OCI-LY7 (cell line): Measurements from ENCODE around the gene ABO. TPM values are rescaled to one million over a fixed set of nuclear protein-coding genes. Genes with fewer than 3 reads are reported as not detected.

ENCODE experiments used
- small RNA-seq: library from RNA; depleted of rRNA; stranded (forward); fragments of <200 nt; gene quantifications from one replicate; pipeline ENCODE3, GENCODE V24; 2014
- total RNA-seq, 2 experiments: library from RNA; depleted of rRNA in 1 of 2; stranded (reverse); fragments of >200 nt in 1 of 2; shearing (Covaris generic) in 1 of 2; gene quantifications; 2 replicates each; pipeline ENCODE4 v1.2.3, GENCODE V29; 2014 to 2022

Gene ABO
- total RNA-seq, 2 experiments from 2014 or later: not detected

Small RNA genes lying within 50 kb of the gene (small RNA-seq; reads per million reads assigned to genes)
- gene RF00019: not detected

Other genes starting within 250 kb of the ABO start
- gene GTF3C5, start 244.2 kb downstream of the ABO start, total RNA-seq (2014; rRNA removed; shearing (Covaris generic)): 91.9 and 97.0 TPM in 2 replicates
- gene GTF3C5, start 244.2 kb downstream of the ABO start, total RNA-seq (2022): 90.3 and 91.6 TPM in 2 replicates
- 0.39 and 1.2 TPM in 2 replicates for gene CEL, start 213.2 kb downstream of the ABO start, total RNA-seq (2014; rRNA removed; shearing (Covaris generic))
- 1.4 and 1.8 TPM in 2 replicates for gene CEL, start 213.2 kb downstream of the ABO start, total RNA-seq (2022)
- 22.0 and 28.2 TPM in 2 replicates for gene RALGDS, start 154.0 kb downstream of the ABO start, total RNA-seq (2014; rRNA removed; shearing (Covaris generic))
- 23.8 and 28.6 TPM in 2 replicates for gene RALGDS, start 154.0 kb downstream of the ABO start, total RNA-seq (2022)
- gene GBGT1, start 111.3 kb downstream of the ABO start, total RNA-seq (2014; rRNA removed; shearing (Covaris generic)): 2.1 and 2.6 TPM in 2 replicates
- gene GBGT1, start 111.3 kb downstream of the ABO start, total RNA-seq (2022): 3.9 and 5.9 TPM in 2 replicates
- not detected in 2 replicates for gene OBP2B, start 66.0 kb downstream of the ABO start, total RNA-seq (2014; rRNA removed; shearing (Covaris generic))
- gene OBP2B, start 66.0 kb downstream of the ABO start, total RNA-seq (2022): not detected in 2 replicates
- 19.2 and 33.9 TPM in 2 replicates for gene SURF6, start 61.0 kb upstream of the ABO start, total RNA-seq (2014; rRNA removed; shearing (Covaris generic))
- gene SURF6, start 61.0 kb upstream of the ABO start, total RNA-seq (2022): 21.0 and 27.8 TPM in 2 replicates
- 39.6 and 62.1 TPM in 2 replicates for gene MED22, start 72.9 kb upstream of the ABO start, total RNA-seq (2014; rRNA removed; shearing (Covaris generic))
- gene MED22, start 72.9 kb upstream of the ABO start, total RNA-seq (2022): 48.7 and 52.0 TPM in 2 replicates
- 2,961 and 2,981 TPM in 2 replicates for gene RPL7A, start 73.0 kb upstream of the ABO start, total RNA-seq (2014; rRNA removed; shearing (Covaris generic))
- 2,867 and 2,915 TPM in 2 replicates for gene RPL7A, start 73.0 kb upstream of the ABO start, total RNA-seq (2022)
- 22.9 and 34.6 TPM in 2 replicates for gene SURF1, start 81.3 kb upstream of the ABO start, total RNA-seq (2014; rRNA removed; shearing (Covaris generic))
- 34.2 and 38.9 TPM in 2 replicates for gene SURF1, start 81.3 kb upstream of the ABO start, total RNA-seq (2022)
- gene SURF2, start 81.3 kb upstream of the ABO start, total RNA-seq (2014; rRNA removed; shearing (Covaris generic)): 19.0 and 32.5 TPM in 2 replicates
- 13.2 and 19.7 TPM in 2 replicates for gene SURF2, start 81.3 kb upstream of the ABO start, total RNA-seq (2022)
- 75.5 and 76.0 TPM in 2 replicates for gene SURF4, start 100.9 kb upstream of the ABO start, total RNA-seq (2014; rRNA removed; shearing (Covaris generic))
- 87.5 and 92.3 TPM in 2 replicates for gene SURF4, start 100.9 kb upstream of the ABO start, total RNA-seq (2022)
- 0.05 and 1.7 TPM in 2 replicates for gene STKLD1, start 101.2 kb upstream of the ABO start, total RNA-seq (2014; rRNA removed; shearing (Covaris generic))
- gene STKLD1, start 101.2 kb upstream of the ABO start, total RNA-seq (2022): 0.81 and 1.4 TPM in 2 replicates
- gene REXO4, start 142.8 kb upstream of the ABO start, total RNA-seq (2014; rRNA removed; shearing (Covaris generic)): 33.6 and 35.7 TPM in 2 replicates
- 40.6 and 45.5 TPM in 2 replicates for gene REXO4, start 142.8 kb upstream of the ABO start, total RNA-seq (2022)
- 6.2 and 6.6 TPM in 2 replicates for gene ADAMTS13, start 147.2 kb upstream of the ABO start, total RNA-seq (2014; rRNA removed; shearing (Covaris generic))
- 18.1 and 18.5 TPM in 2 replicates for gene ADAMTS13, start 147.2 kb upstream of the ABO start, total RNA-seq (2022)
- gene CACFD1, start 184.8 kb upstream of the ABO start, total RNA-seq (2014; rRNA removed; shearing (Covaris generic)): 14.9 and 17.2 TPM in 2 replicates
- 16.7 and 19.2 TPM in 2 replicates for gene CACFD1, start 184.8 kb upstream of the ABO start, total RNA-seq (2022)
- 45.2 and 52.9 TPM in 2 replicates for gene SLC2A6, start 203.9 kb upstream of the ABO start, total RNA-seq (2014; rRNA removed; shearing (Covaris generic))
- 42.1 and 51.0 TPM in 2 replicates for gene SLC2A6, start 203.9 kb upstream of the ABO start, total RNA-seq (2022)
- not detected in 2 replicates for gene MYMK, start 249.8 kb upstream of the ABO start, total RNA-seq (2014; rRNA removed; shearing (Covaris generic))
- not detected in 2 replicates for gene MYMK, start 249.8 kb upstream of the ABO start, total RNA-seq (2022)